Panc1 (cell line): ENCODE results near the gene LHPP.

Experiments used
- CTCF ChIP-seq: fragments of 450-650 bp; IDR thresholded peaks from 2 replicates; pipeline ENCODE4 v1.5.1; 2017; ENCODE audit warnings: mild to moderate bottlenecking
- POLR2AphosphoS5 ChIP-seq: IDR thresholded peaks from 2 replicates; pipeline ENCODE4 v1.6.1; 2012; ENCODE audit warnings: mild to moderate bottlenecking, low read depth, low read length, moderate library complexity
- SIN3A ChIP-seq: IDR thresholded peaks from 2 replicates; pipeline ENCODE4 v1.6.1; 2012; ENCODE audit warnings: low read depth, mild to moderate bottlenecking, low read length, moderate library complexity, borderline replicate concordance; ENCODE audit not compliant: insufficient read depth
- TCF7L2 ChIP-seq: IDR thresholded peaks from 2 replicates; pipeline ENCODE4 v1.6.1; 2011; ENCODE audit warnings: mild to moderate bottlenecking, low read depth, low read length, inconsistent platforms

- TF ChIP-seq CTCF = no peak
- TF ChIP-seq POLR2AphosphoS5 = no peak
- no peak for TF ChIP-seq SIN3A
- no peak for TF ChIP-seq TCF7L2
Measured at GRCh38 chr10:124516746-124517397, 55.2 kb downstream of the LHPP start.
